ENCODE results near the gene FHOD3. TPM values are rescaled to one million over a fixed set of nuclear protein-coding genes. Genes with fewer than 3 reads are reported as not detected.

Gene FHOD3
- total and polyA plus RNA-seq, 9 of the 15 experiments (the other 6 are each of a cell fraction or from before 2014, with no cell fraction given): 0.11 TPM; not detected in 8

DNA sequence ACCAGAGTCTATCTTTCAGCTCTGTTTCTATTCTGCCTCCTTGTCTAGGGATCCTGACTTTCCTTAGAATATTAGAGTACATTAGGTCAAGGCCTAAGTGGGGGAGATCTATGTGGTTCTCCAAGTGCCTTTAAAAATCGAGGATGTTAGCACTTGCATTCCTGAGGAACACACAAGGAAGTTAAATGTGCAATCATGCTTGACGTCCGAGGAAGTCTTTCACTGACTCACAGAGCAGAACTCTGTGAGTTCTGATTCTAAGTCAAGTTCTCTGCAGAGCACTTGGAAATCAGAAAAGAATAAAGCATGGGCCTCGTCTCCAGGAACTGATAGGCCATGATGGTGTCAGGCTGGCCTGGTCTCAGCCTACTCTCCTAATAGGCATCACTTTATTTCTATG, 17.2 kb downstream of the FHOD3 start:
- DNase-seq (ENCODE audit: extremely low read depth in 1 of 4, low spot score in 3 of 4) (no peak), ATAC-seq (no peak), FAIRE-seq (no peak)
- ChIA-PET POLR2A (no interaction called here), CTCF (ENCODE audit: low intra/inter-chr PET ratio) (no interaction called here)
- no TSS peak for BruUV-seq (replicated peaks)
- H3K4me1 ChIP-seq (replicated peaks in 1 of 2; ENCODE audit: control insufficient read depth in 2 of 2, insufficient read depth in 2 of 2, low read length in 2 of 2): no peaks in the 10 kb centered on the region; a peak in 1 of 5 replicates
- H3K9me1 ChIP-seq (ENCODE audit: control insufficient read depth, insufficient read depth, low read length): no peaks in the 10 kb centered on the region
- intact Hi-C loops (cut with micrococcal nuclease) (no loop called here), in situ Hi-C loops (cut with MboI) (no loop called here)
- H3K9me3 ChIP-seq (replicated peaks; ENCODE audit: control insufficient read depth, insufficient read depth, low read depth, low read length): no peaks in the 10 kb centered on the region
- no peaks in the 10 kb centered on the region for H4K20me1 ChIP-seq (replicated peaks; ENCODE audit: control insufficient read depth, insufficient read depth, low read length)
- no peak overlapping the region for H3K27ac ChIP-seq (ENCODE audit: extremely low read depth, low read depth, low read length)
- H3K9ac ChIP-seq (ENCODE audit: insufficient read depth in 1 of 2, low read depth in 2 of 2, low read length in 2 of 2): no peak overlapping the region
- no peaks in the 10 kb centered on the region for H3K79me2 ChIP-seq (ENCODE audit: control insufficient read depth, insufficient read depth, low read length)
- peaks cover 2 to 13% of the 10 kb centered on the region in 2 experiments; a peak in 2 of 5 replicates for H3K27me3 ChIP-seq (ENCODE audit: control insufficient read depth in 2 of 2, insufficient read depth in 2 of 2, low read length in 2 of 2)
- no peak overlapping the region for H3K4me3 ChIP-seq
- H3K36me3 ChIP-seq (ENCODE audit: control insufficient read depth, insufficient read depth, low read length): no peaks in the 10 kb centered on the region
- no peak overlapping the region for H3K4me2 ChIP-seq (ENCODE audit: insufficient read depth, low read length)
- 0% methylated on average over 4 of the region's 4 CpGs for WGBS (ENCODE audit: insufficient coverage, low coverage, missing lambda C conversion rate)
- H2AFZ ChIP-seq (ENCODE audit: low read depth, low read length): no peak overlapping the region
- no peak for TF ChIP-seq TBL1XR1 (IDR thresholded peaks at IDR 0.05; ENCODE audit: low read length in 2 of 2)
- no peak for TF ChIP-seq TCF7L2 (IDR thresholded peaks at IDR 0.05; ENCODE audit: low read depth, low read length)
- TF ChIP-seq ZNF79 (CRISPR knock-in tag; IDR thresholded peaks at IDR 0.05; ENCODE audit: low read depth): no peak
- no peak for TF ChIP-seq ZNF780A (CRISPR knock-in tag; IDR thresholded peaks at IDR 0.05)
- no peak for TF ChIP-seq RNF2 (IDR thresholded peaks at IDR 0.05)
- no peak for TF ChIP-seq RHOXF2B (CRISPR knock-in tag; conservative IDR thresholded peaks at IDR 0.05)
- TF ChIP-seq CHD2 (IDR thresholded peaks at IDR 0.05; ENCODE audit: low read depth, low read length): no peak
- TF ChIP-seq HMGN3 (IDR thresholded peaks at IDR 0.05; ENCODE audit: borderline replicate concordance, extremely low read depth, insufficient read length, low read depth, low read length): no peak

GRCh38 chr18:36315736-36316135, 18.2 kb downstream of the FHOD3 start:
- FAIRE-seq (no peak), ATAC-seq (no peak), DNase-seq (ENCODE audit: extremely low read depth in 1 of 4, low spot score in 3 of 4) (no peak)
- H3K9ac ChIP-seq (ENCODE audit: insufficient read depth in 1 of 2, low read depth in 2 of 2, low read length in 2 of 2): no peak overlapping the region
- no peaks in the 10 kb centered on the region for H3K9me1 ChIP-seq (ENCODE audit: control insufficient read depth, insufficient read depth, low read length)
- WGBS (ENCODE audit: insufficient coverage, low coverage, missing lambda C conversion rate): 0% methylated on average over 10 of the region's 10 CpGs
- H3K9me3 ChIP-seq (replicated peaks; ENCODE audit: control insufficient read depth, insufficient read depth, low read depth, low read length): no peaks in the 10 kb centered on the region
- H2AFZ ChIP-seq (ENCODE audit: low read depth, low read length): no peak overlapping the region
- no peaks in the 10 kb centered on the region for H4K20me1 ChIP-seq (replicated peaks; ENCODE audit: control insufficient read depth, insufficient read depth, low read length)
- no TSS peak for BruUV-seq (replicated peaks)
- no peaks in the 10 kb centered on the region for H3K79me2 ChIP-seq (ENCODE audit: control insufficient read depth, insufficient read depth, low read length)
- in situ Hi-C loops (cut with MboI) (no loop called here), intact Hi-C loops (cut with micrococcal nuclease) (no loop called here)
- peaks cover 2 to 13% of the 10 kb centered on the region in 2 experiments; a peak in 2 of 5 replicates for H3K27me3 ChIP-seq (ENCODE audit: control insufficient read depth in 2 of 2, insufficient read depth in 2 of 2, low read length in 2 of 2)
- no peak overlapping the region for H3K27ac ChIP-seq (ENCODE audit: extremely low read depth, low read depth, low read length)
- H3K4me1 ChIP-seq (replicated peaks in 1 of 2; ENCODE audit: control insufficient read depth in 2 of 2, insufficient read depth in 2 of 2, low read length in 2 of 2): no peaks in the 10 kb centered on the region
- H3K36me3 ChIP-seq (ENCODE audit: control insufficient read depth, insufficient read depth, low read length): no peaks in the 10 kb centered on the region
- ChIA-PET CTCF (ENCODE audit: low intra/inter-chr PET ratio) (no interaction called here), POLR2A (interaction anchor here (0.6 to 0.9 kb wide), 2 partner anchors 42 to 125 kb away, joined by 3 read pairs; no protein-coding TSS in a partner anchor)
- no peak overlapping the region for H3K4me2 ChIP-seq (ENCODE audit: insufficient read depth, low read length)
- H3K4me3 ChIP-seq: no peak overlapping the region
- TF ChIP-seq NFIC (IDR thresholded peaks at IDR 0.05): no peak
- TF ChIP-seq ZNF507 (tag; conservative IDR thresholded peaks at IDR 0.05): no peak
- TF ChIP-seq ZBTB34 (CRISPR knock-in tag; IDR thresholded peaks at IDR 0.05): no peak
- TF ChIP-seq KLF6 (CRISPR knock-in tag; IDR thresholded peaks at IDR 0.05; ENCODE audit: borderline replicate concordance): no peak
- no peak for TF ChIP-seq ZBTB43 (CRISPR knock-in tag; IDR thresholded peaks at IDR 0.05)
- TF ChIP-seq PRPF4 (IDR thresholded peaks at IDR 0.05; ENCODE audit: insufficient read depth, low read depth, low read length, poor library complexity, severe bottlenecking): no peak
- no peak for TF ChIP-seq GTF2F1 (IDR thresholded peaks at IDR 0.05; ENCODE audit: low read depth, low read length)
- no peak for TF ChIP-seq NR1H2 (CRISPR knock-in tag; IDR thresholded peaks at IDR 0.05)
- no peak for TF ChIP-seq ZNF3 (CRISPR knock-in tag; IDR thresholded peaks at IDR 0.05)

All from K562 (cell line).